H1 (cell line): ENCODE measurements around the gene ATP5ME. TPM values are rescaled to one million over a fixed set of nuclear protein-coding genes. Genes with fewer than 3 reads are reported as not detected.

ENCODE experiments used
- CTCF ChIA-PET: fragments of 300-600 bp; sonication (Branson Sonifier 250); formaldehyde crosslinking; loops from one replicate; lab custom pipeline; 2021; ENCODE audit not compliant: partially characterized antibody; lab: Charles Lee
- POLR2A ChIA-PET: fragments of 300-600 bp; sonication (Branson Sonifier 250); formaldehyde crosslinking; loops from one replicate; lab custom pipeline; 2021; ENCODE audit warnings: inconsistent platforms; ENCODE audit not compliant: partially characterized antibody; lab: Charles Lee
- DNase-seq, 2 experiments: peaks; one replicate each; pipeline versions ENCODE4 v3.0.0 to v3.0.0-alpha.2; 2010 to 2022; ENCODE audit warnings: low spot score in 2 of 2, low read depth in 1 of 2, mixed read lengths in 1 of 2
- FAIRE-seq: peaks from 2 replicates; lab custom pipeline; 2011; peaks lifted over from hg19 to GRCh38; lab: Jason Lieb, UNC
- H2AFZ ChIP-seq: 2 replicates; pipeline ENCODE4 v1.8.1; 2012; ENCODE audit warnings: low read length, inconsistent platforms
- H2AK5ac ChIP-seq: 2 replicates; pipeline ENCODE4 v1.6.1; 2013; ENCODE audit warnings: low read depth, low read length
- H2BK120ac ChIP-seq: replicated peaks from 2 replicates; pipeline ENCODE3; 2013; ENCODE audit warnings: low read depth, low read length, inconsistent platforms
- H2BK12ac ChIP-seq: 2 replicates; pipeline ENCODE4 v1.6.1; 2013; ENCODE audit warnings: low read depth, low read length
- H2BK15ac ChIP-seq: 2 replicates; pipeline ENCODE4 v1.6.1; 2013; ENCODE audit warnings: low read length
- H2BK20ac ChIP-seq: 2 replicates; pipeline ENCODE4 v1.6.1; 2013; ENCODE audit warnings: low read length
- H2BK5ac ChIP-seq: 2 replicates; pipeline ENCODE4 v1.6.1; 2013; ENCODE audit warnings: low read depth, low read length
- H3K14ac ChIP-seq: 2 replicates; pipeline ENCODE4 v1.6.1; 2013; ENCODE audit warnings: inconsistent platforms; ENCODE audit not compliant: insufficient read length
- H3K18ac ChIP-seq: 2 replicates; pipeline ENCODE4 v1.6.1; 2013; ENCODE audit warnings: low read length; ENCODE audit errors: extremely low read depth
- H3K23ac ChIP-seq: 2 replicates; pipeline ENCODE4 v1.6.1; 2013; ENCODE audit warnings: inconsistent platforms; ENCODE audit not compliant: insufficient read length
- H3K23me2 ChIP-seq: 2 replicates; pipeline ENCODE4 v1.6.1; 2013; ENCODE audit warnings: low read depth, low read length
- H3K27ac ChIP-seq: 2 replicates; pipeline ENCODE4 v1.6.1; 2011; ENCODE audit warnings: low read depth, low read length, inconsistent platforms
- H3K27me3 ChIP-seq, 4 experiments: replicated peaks in 1 of 4; 1 replicate in 1 of 4; 2 replicates in 3 of 4; pipeline versions ENCODE4 v1.6.1 to v1.8.1; 2011 to 2013; ENCODE audit warnings: low read length in 3 of 4, mild to moderate bottlenecking in 3 of 4, inconsistent platforms in 2 of 4, mixed read lengths in 2 of 4, moderate library complexity in 1 of 4; ENCODE audit not compliant: control insufficient read depth in 3 of 4, insufficient read depth in 3 of 4; ENCODE audit errors: extremely low read depth in 1 of 4
- H3K36me3 ChIP-seq, 4 experiments: 2 replicates each; pipeline versions ENCODE4 v1.6.1 to v1.8.1; 2011 to 2013; ENCODE audit warnings: mild to moderate bottlenecking in 4 of 4, low read length in 3 of 4, moderate library complexity in 2 of 4, control low read depth in 1 of 4, inconsistent platforms in 1 of 4; ENCODE audit not compliant: insufficient read depth in 4 of 4, control insufficient read depth in 2 of 4
- H3K4ac ChIP-seq: replicated peaks from 2 replicates; pipeline ENCODE3; 2013; ENCODE audit warnings: low read length, low read depth, mixed read lengths, inconsistent platforms; ENCODE audit not compliant: insufficient read length
- H3K4me1 ChIP-seq, 4 experiments: replicated peaks in 1 of 4; 1 replicate in 1 of 4; 2 replicates in 3 of 4; pipeline versions ENCODE4 v1.6.1 to v1.8.1; 2011 to 2013; ENCODE audit warnings: low read length in 3 of 4, inconsistent platforms in 2 of 4, mixed read lengths in 1 of 4; ENCODE audit not compliant: insufficient read depth in 4 of 4, control insufficient read depth in 3 of 4
- H3K4me2 ChIP-seq, 2 experiments: 2 replicates each; pipeline versions ENCODE4 v1.6.1 to v1.8.1; 2011 to 2013; ENCODE audit warnings: low read depth in 2 of 2, low read length in 2 of 2, control low read depth in 1 of 2, inconsistent platforms in 1 of 2, mild to moderate bottlenecking in 1 of 2; ENCODE audit not compliant: insufficient read depth in 1 of 2
- H3K4me3 ChIP-seq, 4 experiments: fragments of 200-600, 300-600 bp in 1 of 4; sonication (generic), shearing (Covaris generic), sonication (Bioruptor Twin) in 1 of 4; 2 replicates each; pipeline versions ENCODE4 v1.5.1 to v1.8.1; 2011 to 2016; ENCODE audit warnings: low read length in 4 of 4, low read depth in 3 of 4, control low read depth in 2 of 4, inconsistent platforms in 2 of 4, mild to moderate bottlenecking in 2 of 4, mixed read lengths in 1 of 4, moderate library complexity in 1 of 4; ENCODE audit not compliant: insufficient read depth in 2 of 4; ENCODE audit errors: extremely low read depth in 1 of 4
- H3K56ac ChIP-seq: replicated peaks from 2 replicates; pipeline ENCODE3; 2013; ENCODE audit warnings: low read depth, mild to moderate bottlenecking, mixed read lengths, low read length, inconsistent platforms; ENCODE audit not compliant: insufficient read length
- H3K79me1 ChIP-seq: 2 replicates; pipeline ENCODE4 v1.6.1; 2013; ENCODE audit warnings: low read depth, low read length, control low read depth
- H3K79me2 ChIP-seq, 2 experiments: 2 replicates each; pipeline versions ENCODE4 v1.6.1 to v1.8.1; 2012 to 2013; ENCODE audit warnings: low read length in 2 of 2, mild to moderate bottlenecking in 2 of 2, inconsistent platforms in 1 of 2; ENCODE audit not compliant: insufficient read depth in 2 of 2, control insufficient read depth in 1 of 2
- H3K9ac ChIP-seq, 4 experiments: replicated peaks in 1 of 4; 1 replicate in 1 of 4; 2 replicates in 3 of 4; pipeline versions ENCODE4 v1.6.1 to v1.8.1; 2011 to 2013; ENCODE audit warnings: low read depth in 3 of 4, low read length in 3 of 4, control low read depth in 2 of 4, mild to moderate bottlenecking in 2 of 4, moderate library complexity in 2 of 4, inconsistent platforms in 1 of 4; ENCODE audit errors: extremely low read depth in 1 of 4
- H3K9me3 ChIP-seq, 2 experiments: 2 replicates each; pipeline versions ENCODE4 v1.6.1 to v1.8.1; 2012 to 2013; ENCODE audit warnings: mild to moderate bottlenecking in 2 of 2, moderate library complexity in 2 of 2, control low read depth in 1 of 2, inconsistent platforms in 1 of 2, low read depth in 1 of 2, low read length in 1 of 2, mixed read lengths in 1 of 2; ENCODE audit not compliant: insufficient read depth in 2 of 2
- H4K20me1 ChIP-seq, 2 experiments: replicated peaks in 1 of 2; 2 replicates each; pipeline versions ENCODE3 to v1.8.1; 2011 to 2013; ENCODE audit warnings: inconsistent platforms in 2 of 2, low read length in 2 of 2, mild to moderate bottlenecking in 1 of 2; ENCODE audit not compliant: insufficient read depth in 2 of 2, control insufficient read depth in 1 of 2
- H4K5ac ChIP-seq: 2 replicates; pipeline ENCODE4 v1.6.1; 2013; ENCODE audit warnings: low read length, low read depth, mixed read lengths, inconsistent platforms; ENCODE audit not compliant: insufficient read length
- H4K8ac ChIP-seq: 2 replicates; pipeline ENCODE4 v1.8.0; 2013; ENCODE audit warnings: mild to moderate bottlenecking, moderate library complexity, low read length, inconsistent platforms; ENCODE audit not compliant: insufficient read depth; ENCODE audit errors: extremely low read depth
- H4K91ac ChIP-seq: replicated peaks from 2 replicates; pipeline ENCODE3; 2013; ENCODE audit warnings: low read length, mixed read lengths, inconsistent platforms; ENCODE audit not compliant: insufficient read length
- BCL11A ChIP-seq, 2 experiments: IDR thresholded peaks; one replicate each; pipeline ENCODE4 v1.6.1; 2011; ENCODE audit warnings: low read depth in 2 of 2, low read length in 2 of 2, mild to moderate bottlenecking in 2 of 2
- CREB1 ChIP-seq: IDR thresholded peaks from 2 replicates; pipeline ENCODE4 v1.6.1; 2012; ENCODE audit warnings: inconsistent platforms
- CTCF ChIP-seq, 3 experiments: IDR thresholded peaks; 1 replicate in 2 of 3; 2 replicates in 1 of 3; pipeline versions ENCODE4 v1.5.1 to v1.6.1; 2011; ENCODE audit warnings: low read length in 3 of 3, mild to moderate bottlenecking in 3 of 3, inconsistent platforms in 2 of 3, low read depth in 1 of 3, moderate library complexity in 1 of 3; ENCODE audit not compliant: insufficient read depth in 1 of 3; ENCODE audit errors: control extremely low read depth in 1 of 3
- EP300 ChIP-seq, 2 experiments: IDR thresholded peaks; 1 replicate in 1 of 2; 2 replicates in 1 of 2; pipeline ENCODE4 v1.6.1; 2011 to 2012; ENCODE audit warnings: low read depth in 2 of 2, low read length in 2 of 2, mild to moderate bottlenecking in 2 of 2, borderline replicate concordance in 1 of 2, inconsistent platforms in 1 of 2, moderate library complexity in 1 of 2
- MAFK ChIP-seq: IDR thresholded peaks from 2 replicates; pipeline ENCODE4 v1.6.1; 2012; ENCODE audit warnings: low read depth, mild to moderate bottlenecking, improper control_type of control experiment, low read length
- NRF1 ChIP-seq: IDR thresholded peaks from 2 replicates; pipeline ENCODE4 v1.6.1; 2011; ENCODE audit warnings: mild to moderate bottlenecking, low read depth, low read length, improper control_type of control experiment
- POLR2A ChIP-seq, 2 experiments: IDR thresholded peaks; 1 replicate in 1 of 2; 2 replicates in 1 of 2; pipeline ENCODE4 v1.6.1; 2011; ENCODE audit warnings: low read depth in 2 of 2, low read length in 2 of 2, mild to moderate bottlenecking in 2 of 2; ENCODE audit errors: control extremely low read depth in 1 of 2
- SP1 ChIP-seq: IDR thresholded peaks from 2 replicates; pipeline ENCODE4 v1.6.1; 2011; ENCODE audit warnings: low read depth, low read length
- SP4 ChIP-seq: IDR thresholded peaks from 2 replicates; pipeline ENCODE4 v1.6.1; 2012; ENCODE audit warnings: low read length, inconsistent platforms
- SRF ChIP-seq: IDR thresholded peaks from 2 replicates; pipeline ENCODE4 v1.6.1; 2011; ENCODE audit warnings: mild to moderate bottlenecking, low read depth, low read length, moderate library complexity
- SUZ12 ChIP-seq: fragments of 200-600 bp; sonication (generic); IDR thresholded peaks from 2 replicates; pipeline ENCODE4 v1.6.1; 2012; ENCODE audit warnings: mild to moderate bottlenecking, inconsistent platforms, low read length, moderate library complexity, mixed read lengths
- WGBS, 2 experiments: shearing (Covaris generic) in 1 of 2; methylation state at CpG; one replicate each; pipeline versions ENCODE4 v1.1.6 to v1.1.7; 2013 to 2015; ENCODE audit warnings: low lambda C conversion rate in 2 of 2, mixed read lengths in 2 of 2, inconsistent platforms in 1 of 2, low coverage in 1 of 2, missing lambda C conversion rate in 1 of 2; ENCODE audit not compliant: insufficient replicate concordance in 2 of 2, insufficient coverage in 1 of 2, insufficient read length in 1 of 2; ENCODE audit errors: extremely low coverage in 1 of 2, missing lambda C conversion rate in 1 of 2; 5-methylcytosine and 5-hydroxymethylcytosine counted together
- polyA plus RNA-seq, 7 experiments: library from polyadenylated mRNA; depleted of rRNA in 3 of 7; stranded (reverse) in 5 of 7; unstranded in 2 of 7; fragments of >200 nt in 5 of 7; fragments of 200-250 nt in 2 of 7; gene quantifications; 1 replicate in 5 of 7; 2 replicates in 1 of 7; 4 replicates in 1 of 7; pipeline versions ENCODE4 v1.2.1 to v1.2.3, GENCODE V29; 2011 to 2013; ENCODE audit warnings: missing spikeins in 2 of 7, mixed read lengths in 2 of 7
- total RNA-seq: library from RNA; stranded (reverse); fragmentation: NEBNext Ultra II Directional; extraction: Animal tissue kit (Norgen Biotek cat#: 25700); gene quantifications from 2 replicates; pipeline ENCODE4 v1.2.1, GENCODE V29; 2021

ATP5ME gene
- total and polyA plus RNA-seq, 2 of the 8 experiments (the other 6 are each of a cell fraction or from before 2014, with no cell fraction given): 375 to 450 TPM

GRCh38 chr4:712916-713632, 39.0 kb upstream of the ATP5ME start:
- ChIA-PET CTCF (interaction anchor here (0.8 to 1.7 kb wide), 3 partner anchors 12 to 28 kb away, joined by 3 to 5 read pairs (median 4); no protein-coding TSS in a partner anchor), POLR2A (interaction anchor here (1.2 kb wide), 1 partner anchor 11 kb away, joined by 5 read pairs; no protein-coding TSS in a partner anchor)
- Histone ChIP-seq H3K23me2 (peaks cover 2% of the 10 kb centered on the region; the same call in 1 of the 2 replicates), H3K23ac (no peak overlapping the region), H2AK5ac (no peak overlapping the region), H3K14ac (no peak overlapping the region), H3K4me3 (no peak overlapping the region), H2BK120ac (no peak overlapping the region), H2BK15ac (no peak overlapping the region), H4K91ac (no peak overlapping the region), H3K79me2 (peaks cover 14 to 86% of the 10 kb centered on the region in 2 experiments), H4K5ac (no peak overlapping the region), H3K9me3 (no peaks in the 10 kb centered on the region), H3K27me3 (no peaks in the 10 kb centered on the region), H3K9ac (no peak overlapping the region), H4K8ac (no peak overlapping the region; the same call in 1 of the 2 replicates), H3K4ac (no peak overlapping the region), H3K36me3 (peaks cover 0 to 6% (median 0%) of the 10 kb centered on the region in 4 experiments; a peak in 2 of 8 replicates), H3K4me2 (no peak overlapping the region), H2AFZ (no peak overlapping the region), H3K4me1 (no peaks in the 10 kb centered on the region), H3K56ac (no peak overlapping the region), H2BK20ac (no peak overlapping the region), H4K20me1 (peaks cover 21 to 44% of the 10 kb centered on the region in 2 experiments), H2BK5ac (no peak overlapping the region; the same call in 1 of the 2 replicates), H3K18ac (no peak overlapping the region), H2BK12ac (no peak overlapping the region), H3K79me1 (peaks cover 25% of the 10 kb centered on the region), H3K27ac (no peak overlapping the region)
- FAIRE-seq (no peak), DNase-seq (no peak)
- WGBS, 2 experiments: 85% methylated on average over 9 of the region's 9 CpGs; no CpG with 5 or more reads in 1 of the 2 experiments
- TF ChIP-seq EP300 (IDR thresholded peaks at IDR 0.05; ENCODE audit: borderline replicate concordance in 1 of 2, low read depth in 2 of 2, low read length in 2 of 2) (no peak), SP1 (no peak), CTCF (IDR thresholded peaks at IDR 0.05; ENCODE audit: control extremely low read depth in 1 of 3, insufficient read depth in 1 of 3, low read depth in 1 of 3, low read length in 3 of 3) (no peak), SUZ12 (no peak), MAFK (no peak), SRF (no peak), CREB1 (no peak), BCL11A (IDR thresholded peaks at IDR 0.05; ENCODE audit: low read depth in 2 of 2, low read length in 2 of 2) (no peak), POLR2A (IDR thresholded peaks at IDR 0.05; ENCODE audit: control extremely low read depth in 1 of 2, low read depth in 2 of 2, low read length in 2 of 2) (no peak), SP4 (no peak), NRF1 (no peak)
